Common myeloid progenitor, CD34-positive (primary cell): ENCODE measurements around the gene AFTPH.

Source experiments
- CTCF ChIA-PET: fragments of 350-600 bp; sonication (Branson Sonifier 250); formaldehyde crosslinking; loops from one replicate; lab custom pipeline; 2021; ENCODE audit warnings: antibody characterized with exemption; lab: Charles Lee
- POLR2A ChIA-PET: fragments of 350-600 bp; sonication (Branson Sonifier 250); formaldehyde crosslinking; loops from one replicate; lab custom pipeline; 2021; ENCODE audit warnings: antibody characterized with exemption; lab: Charles Lee
- DNase-seq, 3 donors: peaks; one replicate each; pipeline versions ENCODE4 v3.0.0 to v3.0.0-alpha.2; 2013
- H3K27ac ChIP-seq, 2 experiments: 1 replicate in 1 of 2; 2 replicates in 1 of 2; pipeline ENCODE4 v1.7.0; 2013; ENCODE audit warnings: inconsistent platforms in 2 of 2, low read length in 2 of 2, mild to moderate bottlenecking in 2 of 2, low read depth in 1 of 2, moderate library complexity in 1 of 2; ENCODE audit not compliant: severe bottlenecking in 2 of 2, insufficient read depth in 1 of 2, poor library complexity in 1 of 2
- H3K27me3 ChIP-seq, 5 experiments: replicated peaks in 2 of 5; 1 replicate in 3 of 5; 2 replicates in 2 of 5; pipeline versions ENCODE4 v1.6.1 to v1.7.0; 2013; ENCODE audit warnings: low read length in 4 of 5, mild to moderate bottlenecking in 2 of 5, moderate library complexity in 2 of 5, inconsistent platforms in 1 of 5; ENCODE audit not compliant: insufficient read depth in 5 of 5, control insufficient read depth in 4 of 5
- H3K36me3 ChIP-seq, 4 experiments: 1 replicate in 2 of 4; 2 replicates in 2 of 4; pipeline versions ENCODE4 v1.6.1 to v1.7.0; 2013; ENCODE audit warnings: low read length in 3 of 4, control low read depth in 1 of 4, mild to moderate bottlenecking in 1 of 4; ENCODE audit not compliant: control insufficient read depth in 4 of 4, insufficient read depth in 4 of 4
- H3K4me1 ChIP-seq, 4 experiments: 1 replicate in 3 of 4; 2 replicates in 1 of 4; pipeline versions ENCODE4 v1.6.1 to v1.7.1; 2013; ENCODE audit warnings: low read length in 3 of 4, mild to moderate bottlenecking in 3 of 4, control low read depth in 1 of 4, inconsistent platforms in 1 of 4, moderate library complexity in 1 of 4; ENCODE audit not compliant: control insufficient read depth in 4 of 4, insufficient read depth in 4 of 4; ENCODE audit errors: control extremely low read depth in 1 of 4
- H3K4me3 ChIP-seq, 7 experiments: 1 replicate in 4 of 7; 2 replicates in 3 of 7; pipeline versions ENCODE4 v1.5.1 to v1.7.0; 2013; ENCODE audit warnings: mild to moderate bottlenecking in 7 of 7, low read length in 6 of 7, moderate library complexity in 6 of 7, inconsistent platforms in 2 of 7, low read depth in 2 of 7, control low read depth in 1 of 7; ENCODE audit not compliant: insufficient read depth in 4 of 7, control insufficient read depth in 1 of 7; ENCODE audit errors: extremely low read depth in 1 of 7
- H3K9me3 ChIP-seq, 5 experiments: 1 replicate in 4 of 5; 2 replicates in 1 of 5; pipeline versions ENCODE4 v1.6.1 to v1.7.1; 2013; ENCODE audit warnings: low read length in 4 of 5, mild to moderate bottlenecking in 2 of 5, inconsistent platforms in 1 of 5, low read depth in 1 of 5, moderate library complexity in 1 of 5; ENCODE audit not compliant: control insufficient read depth in 4 of 5, insufficient read depth in 2 of 5; ENCODE audit errors: control extremely low read depth in 1 of 5
- WGBS: methylation state at CpG from one replicate; pipeline ENCODE4 v1.1.5; 2013; ENCODE audit not compliant: insufficient coverage; 5-methylcytosine and 5-hydroxymethylcytosine counted together

Gene AFTPH

GRCh38 chr2:64563436-64563938, 39.4 kb downstream of the AFTPH start:
- ChIA-PET POLR2A (no interaction called here), CTCF (interaction anchor here (1.9 to 10.4 kb wide), 5 partner anchors 10 to 514 kb away, joined by 4 to 177 read pairs (median 12); partner anchors contain the start of gene AFTPH)
- peaks cover 0 to 14% (median 5%) of the 10 kb centered on the region in 4 experiments for H3K36me3 ChIP-seq
- peaks cover 6 to 24% (median 12%) of the 10 kb centered on the region in 4 experiments for H3K4me1 ChIP-seq
- 90% methylated on average over 2 of the region's 6 CpGs for WGBS
- no peak for DNase-seq
- H3K27ac ChIP-seq: no peak overlapping the region
- H3K9me3 ChIP-seq: no peaks in the 10 kb centered on the region
- H3K27me3 ChIP-seq: no peaks in the 10 kb centered on the region
- no peak overlapping the region for H3K4me3 ChIP-seq

GRCh38 chr2:64565949-64566710, 42.0 kb downstream of the AFTPH start:
- no peaks in the 10 kb centered on the region for H3K9me3 ChIP-seq
- ChIA-PET POLR2A (interaction anchor here (0.7 kb wide), 1 partner anchor 42 kb away, joined by 3 read pairs; the partner anchor contains the start of gene AFTPH), CTCF (interaction anchor here (1.0 to 10.4 kb wide), 6 partner anchors 27 to 236 kb away, joined by 3 to 177 read pairs (median 6); partner anchors contain the start of gene AFTPH)
- no peaks in the 10 kb centered on the region for H3K27me3 ChIP-seq
- DNase-seq: peak in 2 of 3 donors; percentile 23 to 50
- H3K4me3 ChIP-seq: peak overlapping the region in 1 of 7 experiments; percentile 17
- peaks cover 6 to 24% (median 12%) of the 10 kb centered on the region in 4 experiments for H3K4me1 ChIP-seq
- peaks cover 3 to 26% (median 8%) of the 10 kb centered on the region in 4 experiments for H3K36me3 ChIP-seq
- WGBS: 100% methylated on average over 1 of the region's 1 CpG
- no peak overlapping the region for H3K27ac ChIP-seq

GRCh38 chr2:64567473-64567872, 43.3 kb downstream of the AFTPH start:
- POLR2A ChIA-PET: no interaction called here
- H3K36me3 ChIP-seq: peaks cover 3 to 35% (median 12%) of the 10 kb centered on the region in 4 experiments

GRCh38 chr2:64568836-64569235, 44.7 kb downstream of the AFTPH start:
- H3K4me3 ChIP-seq: no peak overlapping the region
- no peak for DNase-seq
- POLR2A ChIA-PET: no interaction called here
- 100% methylated on average over 2 of the region's 7 CpGs for WGBS
- no peaks in the 10 kb centered on the region for H3K27me3 ChIP-seq
- H3K36me3 ChIP-seq: peaks cover 7 to 45% (median 18%) of the 10 kb centered on the region in 4 experiments
- CTCF ChIA-PET: interaction anchor here (0.9 to 2.1 kb wide), 6 partner anchors 8 to 290 kb away, joined by 3 to 7 read pairs (median 4); no protein-coding TSS in a partner anchor
- H3K4me1 ChIP-seq: peaks cover 4 to 8% (median 7%) of the 10 kb centered on the region in 4 experiments
- no peak overlapping the region for H3K27ac ChIP-seq
- H3K9me3 ChIP-seq: no peaks in the 10 kb centered on the region

More at GRCh38 chr2:64567473-64567872, 43.3 kb downstream of the AFTPH start:
- Histone ChIP-seq H3K27me3 (no peaks in the 10 kb centered on the region), H3K27ac (no peak overlapping the region), H3K4me3 (no peak overlapping the region), H3K4me1 (peaks cover 5 to 20% (median 10%) of the 10 kb centered on the region in 4 experiments), H3K9me3 (no peaks in the 10 kb centered on the region)
- CTCF ChIA-PET: interaction anchor here (0.6 to 1.8 kb wide), 6 partner anchors 16 to 483 kb away, joined by 3 to 8 read pairs (median 4); no protein-coding TSS in a partner anchor
- DNase-seq: no peak
- 75% methylated on average over 4 of the region's 6 CpGs for WGBS

GRCh38 chr2:64574871-64575270, 50.7 kb downstream of the AFTPH start:
- Histone ChIP-seq H3K27me3 (no peaks in the 10 kb centered on the region), H3K4me1 (peaks cover 0 to 11% (median 5%) of the 10 kb centered on the region in 4 experiments), H3K4me3 (no peak overlapping the region), H3K9me3 (no peaks in the 10 kb centered on the region), H3K36me3 (peaks cover 13 to 62% (median 35%) of the 10 kb centered on the region in 4 experiments), H3K27ac (peak overlapping the region in 1 of 2 experiments; percentile 53)
- POLR2A ChIA-PET: no interaction called here
- no CpG with 5 or more reads among the region's 1 CpG for WGBS
- peak in 1 of 3 donors; percentile 21 for DNase-seq
- CTCF ChIA-PET: interaction anchor here (0.6 to 1.5 kb wide), 4 partner anchors 12 to 52 kb away, joined by 3 to 7 read pairs (median 5); no protein-coding TSS in a partner anchor

- Histone ChIP-seq H3K36me3 (peaks cover 22 to 58% (median 35%) of the 10 kb centered on the region in 4 experiments), H3K27ac (no peak overlapping the region), H3K4me1 (no peaks in the 10 kb centered on the region), H3K4me3 (no peak overlapping the region), H3K27me3 (no peaks in the 10 kb centered on the region), H3K9me3 (no peaks in the 10 kb centered on the region)
- POLR2A ChIA-PET: interaction anchor here (0.9 kb wide), 1 partner anchor 57 kb away, joined by 3 read pairs; no protein-coding TSS in a partner anchor
- CTCF ChIA-PET: interaction anchor here (1.0 to 2.9 kb wide), 5 partner anchors 8 to 295 kb away, joined by 3 to 7 read pairs (median 4); no protein-coding TSS in a partner anchor
- WGBS: 100% methylated on average over 1 of the region's 2 CpGs
- no peak for DNase-seq
Measured at GRCh38 chr2:64581018-64581417, 56.9 kb downstream of the AFTPH start.
